ENCODE measurements around the gene CEBPZ.
"Not testable (repeated sequence)": the region's sequence is repeated elsewhere in the genome, so short reads cannot be mapped to it uniquely, and the experiment has no call there.

Gene CEBPZ

GRCh38 chr2:37223131-37223530 lies 8.3 kb downstream of the CEBPZ start:
- DNase-seq (ENCODE audit: low read depth in 2 of 2), result no peak

GRCh38 chr2:37219046-37219445 lies 12.3 kb downstream of the CEBPZ start:
- DNase-seq (ENCODE audit: low read depth in 2 of 2), result no peak

GRCh38 chr2:37215250-37215649 lies 16.1 kb downstream of the CEBPZ start:
- no peak for DNase-seq (ENCODE audit: low read depth in 2 of 2)

GRCh38 chr2:37211939-37212338 lies 19.5 kb downstream of the CEBPZ start:
- DNase-seq (ENCODE audit: low read depth in 2 of 2), result no peak

- no peak for DNase-seq (ENCODE audit: low read depth in 2 of 2)
These were observed 20.2 kb downstream of the CEBPZ start for GRCh38 chr2:37211212-37211611.

GRCh38 chr2:37206760-37207159 lies 24.6 kb downstream of the CEBPZ start:
- DNase-seq (ENCODE audit: low read depth in 2 of 2), result not testable (repeated sequence)

GRCh38 chr2:37205689-37206341 lies 25.6 kb downstream of the CEBPZ start:
- no peak for DNase-seq (ENCODE audit: low read depth in 2 of 2)

GRCh38 chr2:37205071-37205661 lies 26.2 kb downstream of the CEBPZ start:
- DNase-seq (ENCODE audit: low read depth in 2 of 2), result not testable (repeated sequence)

GRCh38 chr2:37203708-37204107 lies 27.7 kb downstream of the CEBPZ start:
- no peak for DNase-seq (ENCODE audit: low read depth in 2 of 2)

GRCh38 chr2:37201766-37202165 lies 29.6 kb downstream of the CEBPZ start:
- no peak for DNase-seq (ENCODE audit: low read depth in 2 of 2)

GRCh38 chr2:37201208-37201607 lies 30.2 kb downstream of the CEBPZ start:
- DNase-seq (ENCODE audit: low read depth in 2 of 2), result no peak

GRCh38 chr2:37198681-37199065 lies 32.7 kb downstream of the CEBPZ start:
- no peak for DNase-seq (ENCODE audit: low read depth in 2 of 2)

GRCh38 chr2:37196320-37197195 lies 34.8 kb downstream of the CEBPZ start, which contains the start of gene CEBPZOS:
Gene CEBPZOS, plus strand, starts transcription at chr2:37196496. Its CDS starts 3,209 bp downstream, at chr2:37199705.
- DNase-seq (ENCODE audit: low read depth in 2 of 2), result peak; percentile 39 to 43

GRCh38 chr2:37195862-37196319 lies 35.5 kb downstream of the CEBPZ start:
- not testable (repeated sequence) for DNase-seq (ENCODE audit: low read depth in 2 of 2)

- no peak for DNase-seq (ENCODE audit: low read depth in 2 of 2)
These were observed 38.8 kb downstream of the CEBPZ start for GRCh38 chr2:37192551-37192950.

GRCh38 chr2:37191747-37192146 lies 39.6 kb downstream of the CEBPZ start:
- DNase-seq (ENCODE audit: low read depth in 2 of 2), result no peak

- DNase-seq (ENCODE audit: low read depth in 2 of 2), result no peak
These were observed 40.1 kb downstream of the CEBPZ start for GRCh38 chr2:37191253-37191652.

GRCh38 chr2:37190290-37190689 lies 41.1 kb downstream of the CEBPZ start:
- DNase-seq (ENCODE audit: low read depth in 2 of 2), result no peak

GRCh38 chr2:37189452-37190153 lies 41.8 kb downstream of the CEBPZ start:
- peak in 1 of 2 experiments; percentile 25 for DNase-seq (ENCODE audit: low read depth in 2 of 2)

GRCh38 chr2:37188570-37188969 lies 42.8 kb downstream of the CEBPZ start, which contains the start of gene SULT6B1:
Gene SULT6B1, minus strand, starts transcription at chr2:37188670. Its CDS starts 30 bp downstream, at chr2:37188640.
- DNase-seq (ENCODE audit: low read depth in 2 of 2), result no peak

Data from fibroblast of skin of left biceps (primary cell).